Prostate gland (tissue), 2 donors: ENCODE measurements around the gene LPAR5.

Source experiments
- CTCF ChIP-seq, 4 experiments: fragments of 200-600 bp in 2 of 4; fragments of 450-650 bp in 2 of 4; sonication (generic) in 2 of 4; IDR thresholded peaks; 1 replicate in 3 of 4; 2 replicates in 1 of 4; pipeline ENCODE4 v1.5.1; 2016 to 2019; ENCODE audit warnings: antibody characterized with exemption in 4 of 4, mild to moderate bottlenecking in 2 of 4, moderate library complexity in 2 of 4
- POLR2AphosphoS5 ChIP-seq: sonication (generic); formaldehyde crosslinking; IDR thresholded peaks from one replicate; pipeline ENCODE4 v1.6.1; 2017; ENCODE audit warnings: antibody characterized with exemption

- TF ChIP-seq CTCF (IDR thresholded peaks at IDR 0.05) = no peak
- TF ChIP-seq POLR2AphosphoS5 = no peak
Measured at GRCh38 chr12:6604259-6605029, 31.3 kb downstream of the LPAR5 start.
